22Rv1 (cell line): ENCODE measurements around the gene ASPHD2.
"Not testable (repeated sequence)": the region's sequence is repeated elsewhere in the genome, so short reads cannot be mapped to it uniquely, and the experiment has no call there.

Experiments used
- H3K27ac ChIP-seq: fragments of 450-650 bp; 2 replicates; pipeline ENCODE4 v1.5.1; 2017
- CTCF ChIP-seq: fragments of 450-650 bp; IDR thresholded peaks from 2 replicates; pipeline ENCODE4 v1.5.1; 2017; ENCODE audit warnings: mild to moderate bottlenecking
- ZFX ChIP-seq: fragments of 450-650 bp; IDR thresholded peaks from 2 replicates; pipeline ENCODE4 v1.6.1; 2017; ENCODE audit warnings: antibody characterized with exemption, borderline replicate concordance

Gene ASPHD2

GRCh38 chr22:26431261-26431995 is 2.4 kb downstream of the ASPHD2 start:
- TF ChIP-seq ZFX (no peak), CTCF (no peak)

GRCh38 chr22:26432619-26433311 is 3.7 kb downstream of the ASPHD2 start:
- TF ChIP-seq ZFX (no peak), CTCF (no peak)

More at GRCh38 chr22:26431261-26431995, 2.4 kb downstream of the ASPHD2 start:
- no peak overlapping the region for H3K27ac ChIP-seq

GRCh38 chr22:26433805-26434204 is 4.7 kb downstream of the ASPHD2 start:
- TF ChIP-seq ZFX (no peak), CTCF (no peak)

More at GRCh38 chr22:26432619-26433311, 3.7 kb downstream of the ASPHD2 start:
- H3K27ac ChIP-seq = no peak overlapping the region

GRCh38 chr22:26435327-26436093 is 6.5 kb downstream of the ASPHD2 start:
- TF ChIP-seq ZFX (no peak), CTCF (no peak)
- H3K27ac ChIP-seq = no peak overlapping the region

More at GRCh38 chr22:26433805-26434204, 4.7 kb downstream of the ASPHD2 start:
- no peak overlapping the region for H3K27ac ChIP-seq

- TF ChIP-seq ZFX = no peak
- TF ChIP-seq CTCF = no peak
- no peak overlapping the region for H3K27ac ChIP-seq
Measured at GRCh38 chr22:26436903-26437515, 7.9 kb downstream of the ASPHD2 start.

GRCh38 chr22:26437694-26438392 is 8.8 kb downstream of the ASPHD2 start:
- TF ChIP-seq CTCF = no peak
- no peak for TF ChIP-seq ZFX
- H3K27ac ChIP-seq = no peak overlapping the region

GRCh38 chr22:26438776-26439175 is 9.7 kb downstream of the ASPHD2 start:
- not testable (repeated sequence) for H3K27ac ChIP-seq
